GM18511 (cell line): ENCODE measurements around the gene RNASEH2A.
A peak's percentile ranks its signal among the peaks of the same experiment; 100 is the strongest.

ENCODE experiments used
- ATAC-seq: cut with Tn5 transposase; IDR thresholded peaks from one replicate; pipeline ENCODE4 v1.9.1; 2021; ENCODE audit warnings: mild to moderate bottlenecking, moderate library complexity; ENCODE audit not compliant: unreplicated experiment

The RNASEH2A gene

DNA sequence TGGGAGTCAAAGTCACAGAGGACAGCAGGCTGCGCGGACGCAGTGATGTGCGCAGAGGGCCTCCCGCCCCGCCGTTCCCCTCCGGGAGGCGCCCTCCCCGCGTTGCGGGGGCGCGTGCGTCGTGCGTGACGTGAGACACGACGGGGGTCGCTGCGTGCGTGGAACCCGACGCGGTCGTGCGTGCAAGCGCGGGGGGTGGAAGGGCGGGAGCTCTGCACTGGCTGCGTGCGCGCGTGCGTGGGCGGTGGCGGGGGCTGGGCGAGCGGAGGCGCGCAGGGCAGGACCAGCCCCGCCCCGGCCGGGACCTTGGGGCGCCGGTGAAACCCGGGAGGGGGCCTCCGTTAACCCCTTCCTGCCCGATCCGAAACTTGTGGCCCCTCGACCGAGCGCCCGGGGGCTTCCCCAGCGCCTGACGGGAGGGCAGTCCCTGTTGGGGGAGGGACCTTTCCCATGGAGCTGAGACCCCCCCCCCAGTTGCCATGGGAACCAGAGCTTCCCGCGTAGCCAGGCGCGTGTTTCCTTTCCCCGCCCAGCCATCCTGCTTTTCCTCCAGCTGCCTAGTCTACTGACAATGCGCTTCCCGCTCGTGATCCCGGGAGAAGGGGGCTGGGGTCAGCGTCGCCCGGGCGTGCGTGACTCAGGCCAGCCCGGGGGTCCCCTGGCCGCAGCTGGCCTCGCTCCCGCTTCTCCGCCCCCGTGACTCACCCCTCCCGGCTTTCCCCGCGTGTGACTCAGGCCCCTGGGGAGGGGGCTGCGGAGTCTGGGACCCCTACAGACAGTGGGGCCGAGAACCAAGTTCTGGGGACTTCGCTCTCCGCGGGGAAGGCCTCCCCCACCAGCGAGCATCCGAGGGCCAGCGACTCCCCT, 23.7 kb upstream of the RNASEH2A start:
- peak; percentile 34 for ATAC-seq

DNA sequence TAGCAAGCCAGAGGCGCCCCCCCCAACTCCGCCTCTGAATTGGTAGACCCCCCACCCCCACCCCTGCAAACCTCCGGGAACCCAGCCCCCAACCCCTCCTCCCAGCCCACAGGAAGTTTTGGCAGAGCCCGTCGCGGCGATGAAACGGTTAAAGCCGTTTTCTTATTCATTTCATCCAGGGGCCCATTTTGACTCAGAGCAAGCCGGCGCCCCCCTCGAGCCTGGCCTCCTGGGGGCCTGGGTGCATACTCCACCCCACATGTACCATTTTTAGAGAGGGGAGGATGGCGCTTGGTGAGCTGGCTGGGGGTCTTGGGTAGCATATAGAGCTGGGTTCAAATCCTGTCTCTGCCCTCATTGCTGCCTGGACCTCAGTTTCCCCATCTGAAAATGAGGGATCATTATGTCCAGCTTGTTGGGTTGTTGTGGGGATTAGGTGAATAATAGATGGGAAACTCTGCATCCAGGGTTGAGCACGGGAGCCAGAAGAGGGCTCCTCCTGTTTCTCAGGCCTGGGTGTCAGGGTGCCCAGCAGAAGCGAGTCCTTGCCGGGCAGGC, 23.0 kb upstream of the RNASEH2A start:
- ATAC-seq, result no peak

DNA sequence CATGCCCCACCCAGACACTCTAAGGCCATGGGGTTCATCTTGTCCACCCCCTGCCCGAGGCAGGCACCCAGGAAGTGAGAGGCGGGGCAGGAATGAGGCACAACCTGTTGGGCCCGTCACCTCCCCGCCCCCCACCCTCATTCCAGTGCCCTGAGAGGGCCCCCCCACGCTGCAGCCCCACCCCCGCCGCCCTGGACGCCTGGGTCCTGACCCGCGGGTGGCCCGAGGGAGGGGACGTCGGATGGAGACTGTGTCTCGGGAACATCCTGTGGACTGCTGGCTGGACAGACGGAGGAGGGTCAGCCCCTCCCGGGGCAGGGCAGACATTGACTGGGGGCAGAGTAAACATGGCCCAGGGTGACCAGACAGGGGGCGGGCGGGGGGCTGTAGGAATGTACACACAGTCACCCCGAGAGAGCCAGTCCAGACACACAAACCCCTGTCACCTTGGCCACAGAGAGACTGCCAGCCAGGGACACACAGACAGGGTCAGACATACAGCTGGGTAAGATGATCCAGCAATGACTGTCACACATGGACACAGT, 22.5 kb upstream of the RNASEH2A start:
- ATAC-seq, result no peak

DNA sequence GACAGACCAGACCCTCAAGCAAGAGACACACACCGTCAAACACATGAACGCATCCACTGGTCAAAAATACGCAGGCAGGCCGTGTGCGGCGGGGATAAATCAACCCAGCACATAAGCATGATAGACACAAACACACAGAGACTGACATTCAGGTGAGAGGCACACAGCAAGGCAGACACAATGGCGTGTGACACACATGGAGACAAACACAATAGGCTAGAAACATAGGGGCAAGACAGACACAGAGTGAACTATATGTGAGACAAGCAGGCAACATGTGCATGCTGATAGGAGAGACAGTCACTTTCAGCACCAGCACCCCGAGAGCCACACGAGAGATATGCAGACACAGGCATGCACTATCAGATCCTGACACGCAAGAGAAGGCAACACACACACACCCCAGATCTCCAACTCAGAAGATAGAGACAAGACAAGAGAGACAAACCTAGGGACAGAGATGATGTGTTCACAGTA, 22.0 kb upstream of the RNASEH2A start:
- no peak for ATAC-seq

DNA sequence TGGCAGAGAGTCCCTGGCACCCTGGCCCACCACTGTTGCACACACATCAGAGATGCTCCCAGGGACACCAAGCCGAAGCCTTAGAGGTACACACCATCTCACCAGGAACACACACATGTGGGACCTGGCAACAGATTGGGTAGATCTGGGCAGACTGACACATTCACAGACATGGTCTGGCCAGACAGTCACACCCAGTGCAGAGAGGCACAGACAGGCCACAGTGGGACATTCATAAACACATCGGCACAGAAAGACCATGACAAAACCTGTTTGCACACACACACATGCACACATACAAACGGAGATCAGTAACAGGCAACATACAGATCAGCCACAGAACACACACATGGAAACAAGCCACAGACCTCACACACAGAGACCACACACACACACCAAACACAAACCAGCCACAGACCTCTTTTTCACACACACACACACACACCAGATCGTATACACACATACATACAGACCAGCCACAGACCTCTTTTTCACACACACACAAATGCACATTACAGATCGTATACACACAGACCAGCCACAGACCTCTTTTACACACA, 21.4 kb upstream of the RNASEH2A start:
- no peak for ATAC-seq

DNA sequence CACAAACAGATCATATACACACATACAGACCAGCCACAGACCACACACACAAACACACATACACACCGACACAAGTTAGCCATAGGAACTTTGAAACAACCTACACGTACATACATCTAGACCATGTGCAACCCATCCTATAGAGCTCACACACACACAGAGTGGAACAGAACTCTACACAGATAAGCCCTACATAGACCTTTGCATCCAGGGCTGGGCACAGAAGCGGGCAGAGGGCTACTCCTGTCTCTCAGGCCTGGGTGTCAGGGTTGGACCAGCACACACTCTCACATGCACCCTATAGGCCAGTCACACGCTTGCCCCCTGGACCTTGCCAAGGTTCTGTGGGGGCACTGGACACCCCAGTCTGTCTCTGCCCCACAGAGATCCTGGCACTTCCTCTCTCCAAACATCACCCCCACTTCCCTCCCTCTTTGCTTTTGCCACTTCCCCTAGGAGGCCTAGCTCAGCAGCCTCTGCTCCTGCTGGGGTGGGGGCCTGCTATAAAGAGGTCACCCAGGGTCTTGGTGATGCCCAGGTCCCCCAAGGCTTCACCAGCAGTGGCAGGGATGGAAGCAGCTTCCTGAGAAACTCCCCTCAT, 20.9 kb upstream of the RNASEH2A start:
- ATAC-seq, result no peak

DNA sequence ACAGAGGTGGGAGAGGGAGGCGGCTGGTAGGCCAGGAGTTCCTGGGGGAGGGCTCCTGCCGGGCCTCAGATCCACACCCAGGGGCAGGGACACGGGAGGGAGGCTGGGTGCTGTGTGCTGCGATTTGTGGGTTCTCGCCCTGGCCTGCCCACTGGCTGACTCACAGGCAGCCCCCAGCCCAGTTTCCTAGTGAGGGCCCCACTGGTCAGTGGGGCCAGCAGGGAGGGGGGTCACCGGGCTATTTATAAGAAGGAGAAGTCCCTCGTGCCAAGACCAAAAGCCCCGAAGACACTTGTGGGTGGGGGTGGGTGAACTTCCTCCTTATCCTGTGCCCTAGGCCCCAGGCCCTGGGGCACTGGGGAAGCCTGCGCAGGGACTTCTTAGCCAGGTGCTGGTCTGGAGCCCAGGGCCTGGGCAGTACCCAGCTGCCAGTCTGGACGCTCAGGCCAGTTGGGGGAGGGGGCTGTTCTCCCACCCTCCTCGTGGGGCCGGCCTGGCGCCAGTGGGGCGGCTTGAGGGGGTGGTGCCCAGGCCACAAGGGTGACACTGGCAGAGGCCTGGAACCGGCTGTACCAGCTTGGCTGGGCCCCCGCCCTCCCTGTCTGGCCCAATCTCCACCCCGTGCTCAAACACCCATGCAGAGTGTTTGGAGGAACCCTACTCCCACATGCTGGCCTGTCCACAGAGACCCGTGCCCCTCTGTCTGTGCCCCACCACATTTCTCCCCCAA, 20.1 kb upstream of the RNASEH2A start:
- ATAC-seq, result no peak

DNA sequence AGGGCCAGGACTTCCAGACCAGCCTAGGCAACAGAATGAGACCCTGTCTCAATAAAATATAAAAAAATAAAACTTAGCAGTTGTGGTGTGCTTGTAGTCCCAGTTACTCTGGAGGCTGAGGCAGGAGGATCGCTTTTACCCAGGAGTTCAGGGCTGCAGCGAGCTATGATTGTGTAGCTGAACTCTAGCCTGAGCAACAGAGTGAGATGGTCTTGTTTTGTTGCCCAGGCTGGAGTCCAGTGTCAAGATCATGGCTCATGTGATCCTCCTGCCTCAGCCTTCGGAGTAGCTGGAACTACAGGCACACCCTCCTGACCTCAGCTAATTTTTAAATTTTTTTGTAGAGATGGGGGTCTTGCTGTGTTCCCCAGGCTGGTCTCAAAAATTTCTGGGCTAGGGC, 19.4 kb upstream of the RNASEH2A start:
- ATAC-seq, result no peak

DNA sequence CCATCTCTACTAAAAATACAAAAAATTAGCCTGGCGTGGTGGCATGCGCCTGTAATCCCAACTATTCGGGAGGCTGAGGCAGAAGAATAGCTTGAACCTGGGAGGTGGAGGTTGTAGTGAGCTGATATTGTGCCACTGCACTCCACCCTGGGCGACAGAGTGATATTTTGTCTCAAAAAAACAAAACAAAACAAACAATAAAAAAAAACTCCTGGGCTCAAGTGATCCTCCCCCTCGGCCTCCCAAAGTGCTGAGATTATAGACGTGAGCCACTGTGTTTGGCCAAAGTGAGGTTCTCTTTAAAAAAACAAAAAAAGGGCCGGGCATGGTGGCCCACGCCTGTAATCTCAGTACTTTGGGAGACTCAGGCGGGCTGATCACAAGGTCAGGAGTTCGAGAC, 18.9 kb upstream of the RNASEH2A start:
- no peak for ATAC-seq

DNA sequence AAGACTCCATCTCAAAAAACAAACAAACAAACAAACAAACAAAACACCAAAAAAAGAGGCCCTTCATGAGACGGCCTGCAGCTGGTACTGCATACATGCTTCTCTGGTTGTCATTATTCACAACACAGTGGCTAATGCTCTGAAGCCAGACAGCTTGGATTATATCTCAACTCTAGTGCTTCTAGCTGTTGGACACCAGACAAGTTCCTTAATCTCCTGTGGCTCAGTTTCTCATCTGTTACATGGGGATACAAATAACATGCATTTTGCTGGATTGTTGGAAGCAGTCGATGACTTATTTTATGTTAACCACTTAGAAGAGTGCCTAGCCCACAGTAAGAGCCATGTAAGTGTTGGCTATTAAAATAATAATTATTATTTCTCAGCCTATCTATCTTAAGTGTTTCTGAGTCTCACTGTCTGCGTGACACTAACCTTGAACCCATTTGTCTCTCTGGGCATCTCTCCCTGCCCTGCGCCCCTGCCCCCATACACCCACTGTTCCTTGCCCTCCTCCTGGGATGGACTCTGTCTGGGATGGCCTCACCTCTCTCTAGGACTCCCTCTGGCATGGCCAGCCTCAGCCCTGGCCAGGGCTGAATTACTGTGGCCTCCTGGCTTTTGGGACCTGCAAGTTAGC, 18.2 kb upstream of the RNASEH2A start:
- ATAC-seq, result no peak

DNA sequence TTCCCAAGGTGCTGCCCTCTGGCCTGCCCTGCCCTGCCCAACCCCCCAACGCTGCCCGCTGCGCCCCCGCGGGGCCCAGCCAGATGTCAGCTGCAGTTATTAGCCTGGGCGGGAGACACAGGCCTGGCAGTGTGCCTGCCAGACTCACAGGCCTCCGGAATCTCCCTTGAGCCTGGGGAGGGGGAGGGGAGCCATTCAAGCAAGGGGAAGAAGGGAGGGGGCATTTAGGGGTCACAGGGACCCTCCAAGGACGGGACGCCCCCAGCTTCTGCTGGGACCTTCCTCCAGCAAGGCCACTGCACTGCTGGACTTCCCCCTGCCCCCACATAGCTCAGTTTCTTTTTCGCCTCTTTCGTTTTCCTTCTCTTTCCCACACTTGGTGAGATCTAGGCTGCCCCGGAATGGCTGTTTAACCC, 17.7 kb upstream of the RNASEH2A start:
- no peak for ATAC-seq

DNA sequence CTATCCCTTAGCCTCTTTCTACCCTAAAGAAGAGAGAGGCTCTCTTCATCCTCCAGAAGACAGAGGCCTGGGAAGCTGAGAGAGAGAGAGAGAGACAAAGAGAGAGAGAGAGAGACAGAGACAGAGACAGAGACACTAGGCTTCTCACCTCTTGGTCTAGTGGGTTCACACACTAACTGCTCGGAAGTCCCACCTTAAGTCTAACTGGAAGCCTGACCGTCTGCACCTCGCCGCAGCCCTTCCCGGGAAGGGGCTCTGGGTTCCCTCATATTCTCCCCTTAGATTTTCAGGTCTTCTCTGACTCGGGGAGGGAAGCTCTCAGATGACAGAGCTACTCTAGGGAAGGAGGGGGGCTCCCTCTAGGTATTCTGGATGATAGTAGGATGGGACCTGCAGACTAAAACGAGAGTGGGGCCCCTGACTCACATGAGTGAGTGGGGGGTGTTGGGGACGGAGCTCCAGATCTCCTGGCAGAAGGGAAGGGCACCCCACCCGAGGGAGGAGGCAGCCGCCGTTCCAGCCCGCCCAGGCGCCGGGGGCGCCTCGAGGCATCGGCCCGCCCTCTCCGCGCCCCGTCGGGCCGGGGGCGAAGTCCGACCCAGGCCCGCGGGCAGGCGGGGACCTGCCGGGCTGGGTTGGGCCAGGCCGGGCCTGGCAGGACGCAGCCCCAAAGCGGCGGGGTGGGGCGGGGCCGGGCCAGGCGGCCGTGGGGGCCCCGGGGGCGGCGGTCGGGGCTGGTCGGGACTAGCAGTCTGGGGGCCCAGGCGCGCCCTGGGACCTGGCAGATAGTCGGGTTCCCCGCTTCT, 17.1 kb upstream of the RNASEH2A start:
- no peak for ATAC-seq

DNA sequence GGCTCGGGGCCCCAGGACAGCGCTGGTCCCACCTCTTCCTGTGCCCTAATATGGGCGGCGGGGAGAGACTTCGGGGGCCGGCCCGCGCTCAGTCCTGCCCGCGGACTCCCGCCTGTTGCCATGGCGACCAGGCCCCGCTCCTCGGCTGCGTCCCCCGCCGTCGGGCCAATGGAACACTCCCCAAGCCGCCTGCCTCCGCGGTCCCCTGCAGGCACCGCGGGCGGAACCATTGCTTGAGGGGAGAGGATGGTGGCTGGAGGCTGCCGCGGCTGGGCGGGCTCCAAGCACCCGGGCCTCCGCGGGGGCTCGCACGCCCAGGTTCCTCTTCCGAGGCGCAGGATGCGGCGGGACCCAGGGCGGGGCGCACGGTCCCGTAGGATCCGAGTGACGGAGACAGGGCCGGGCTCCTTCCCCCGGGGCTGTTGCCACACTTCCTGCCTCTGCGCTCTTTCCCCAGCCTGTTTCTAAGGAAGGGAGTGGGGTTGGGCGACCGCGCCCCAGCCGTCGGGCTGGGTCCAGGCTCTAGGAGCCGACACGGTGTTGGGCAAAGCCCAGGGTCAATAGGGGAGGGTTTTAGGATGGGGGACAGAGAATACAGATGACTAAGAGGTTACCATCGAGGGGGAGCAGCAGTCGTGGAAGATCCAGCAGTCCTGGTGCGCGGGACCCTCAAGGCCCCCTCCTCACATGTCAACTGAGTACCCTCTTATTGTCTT, 16.3 kb upstream of the RNASEH2A start:
- peak; percentile 45 for ATAC-seq

DNA sequence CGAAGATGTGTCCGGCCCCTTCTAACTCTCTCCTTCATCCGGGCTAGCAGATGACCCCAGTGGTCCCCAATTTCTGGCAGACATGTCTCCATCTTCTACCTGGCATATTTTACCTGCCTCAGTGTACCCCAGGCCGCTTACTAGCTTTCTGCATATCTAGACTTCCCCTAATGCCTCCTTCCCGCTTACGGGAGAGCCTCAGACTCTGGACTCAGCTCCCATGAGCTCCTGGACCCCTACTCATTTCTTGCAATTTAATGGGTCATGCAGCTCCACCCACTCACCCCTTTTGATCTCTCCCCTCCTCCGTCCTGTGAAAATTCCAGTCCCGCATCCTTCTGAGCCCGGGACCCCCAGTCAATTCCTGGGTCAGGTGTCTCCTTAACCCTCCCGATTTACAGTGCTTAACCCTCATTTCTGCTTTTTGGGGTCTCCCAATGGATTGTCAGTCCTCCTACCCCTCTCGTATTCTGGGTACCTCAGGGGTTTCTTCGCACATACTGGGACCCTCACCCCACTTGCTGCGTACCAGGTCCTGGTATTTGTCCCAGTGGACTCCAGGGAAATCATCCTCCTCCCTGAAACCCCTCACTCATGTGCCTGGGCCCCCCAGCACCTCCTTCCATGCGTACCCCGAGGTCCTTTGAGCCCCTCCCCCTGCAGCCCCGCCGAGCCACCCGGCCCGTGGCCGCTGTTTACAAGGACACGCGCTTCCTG, 15.6 kb upstream of the RNASEH2A start:
- ATAC-seq, result no peak

DNA sequence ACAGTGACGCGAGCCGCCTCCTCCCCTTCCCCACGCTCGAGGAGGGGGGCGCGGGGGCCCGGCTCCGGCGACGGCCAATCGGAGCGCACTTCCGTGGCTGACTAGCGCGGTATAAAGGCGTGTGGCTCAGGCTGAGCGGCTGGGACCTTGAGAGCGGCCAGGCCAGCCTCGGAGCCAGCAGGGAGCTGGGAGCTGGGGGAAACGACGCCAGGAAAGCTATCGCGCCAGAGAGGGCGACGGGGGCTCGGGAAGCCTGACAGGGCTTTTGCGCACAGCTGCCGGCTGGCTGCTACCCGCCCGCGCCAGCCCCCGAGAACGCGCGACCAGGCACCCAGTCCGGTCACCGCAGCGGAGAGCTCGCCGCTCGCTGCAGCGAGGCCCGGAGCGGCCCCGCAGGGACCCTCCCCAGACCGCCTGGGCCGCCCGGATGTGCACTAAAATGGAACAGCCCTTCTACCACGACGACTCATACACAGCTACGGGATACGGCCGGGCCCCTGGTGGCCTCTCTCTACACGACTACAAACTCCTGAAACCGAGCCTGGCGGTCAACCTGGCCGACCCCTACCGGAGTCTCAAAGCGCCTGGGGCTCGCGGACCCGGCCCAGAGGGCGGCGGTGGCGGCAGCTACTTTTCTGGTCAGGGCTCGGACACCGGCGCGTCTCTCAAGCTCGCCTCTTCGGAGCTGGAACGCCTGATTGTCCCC, 14.9 kb upstream of the RNASEH2A start, which contains the start of gene JUNB:
Gene JUNB, plus strand, starts transcription at position 142 of the 706 bp plus-strand sequence. Its CDS starts 286 bp downstream, at position 428.
- peak; percentile 30 for ATAC-seq

DNA sequence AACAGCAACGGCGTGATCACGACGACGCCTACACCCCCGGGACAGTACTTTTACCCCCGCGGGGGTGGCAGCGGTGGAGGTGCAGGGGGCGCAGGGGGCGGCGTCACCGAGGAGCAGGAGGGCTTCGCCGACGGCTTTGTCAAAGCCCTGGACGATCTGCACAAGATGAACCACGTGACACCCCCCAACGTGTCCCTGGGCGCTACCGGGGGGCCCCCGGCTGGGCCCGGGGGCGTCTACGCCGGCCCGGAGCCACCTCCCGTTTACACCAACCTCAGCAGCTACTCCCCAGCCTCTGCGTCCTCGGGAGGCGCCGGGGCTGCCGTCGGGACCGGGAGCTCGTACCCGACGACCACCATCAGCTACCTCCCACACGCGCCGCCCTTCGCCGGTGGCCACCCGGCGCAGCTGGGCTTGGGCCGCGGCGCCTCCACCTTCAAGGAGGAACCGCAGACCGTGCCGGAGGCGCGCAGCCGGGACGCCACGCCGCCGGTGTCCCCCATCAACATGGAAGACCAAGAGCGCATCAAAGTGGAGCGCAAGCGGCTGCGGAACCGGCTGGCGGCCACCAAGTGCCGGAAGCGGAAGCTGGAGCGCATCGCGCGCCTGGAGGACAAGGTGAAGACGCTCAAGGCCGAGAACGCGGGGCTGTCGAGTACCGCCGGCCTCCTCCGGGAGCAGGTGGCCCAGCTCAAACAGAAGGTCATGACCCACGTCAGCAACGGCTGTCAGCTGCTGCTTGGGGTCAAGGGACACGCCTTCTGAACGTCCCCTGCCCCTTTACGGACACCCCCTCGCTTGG, 14.1 kb upstream of the RNASEH2A start:
- ATAC-seq, result no peak

DNA sequence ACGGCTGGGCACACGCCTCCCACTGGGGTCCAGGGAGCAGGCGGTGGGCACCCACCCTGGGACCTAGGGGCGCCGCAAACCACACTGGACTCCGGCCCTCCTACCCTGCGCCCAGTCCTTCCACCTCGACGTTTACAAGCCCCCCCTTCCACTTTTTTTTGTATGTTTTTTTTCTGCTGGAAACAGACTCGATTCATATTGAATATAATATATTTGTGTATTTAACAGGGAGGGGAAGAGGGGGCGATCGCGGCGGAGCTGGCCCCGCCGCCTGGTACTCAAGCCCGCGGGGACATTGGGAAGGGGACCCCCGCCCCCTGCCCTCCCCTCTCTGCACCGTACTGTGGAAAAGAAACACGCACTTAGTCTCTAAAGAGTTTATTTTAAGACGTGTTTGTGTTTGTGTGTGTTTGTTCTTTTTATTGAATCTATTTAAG, 13.5 kb upstream of the RNASEH2A start:
- no peak for ATAC-seq
